Astrocyte of the cerebellum (primary cell): ENCODE measurements around the gene INTS6L.
"Not testable (repeated sequence)": the region's sequence is repeated elsewhere in the genome, so short reads cannot be mapped to it uniquely, and the experiment has no call there.

Source experiments
- DNase-seq: peaks from one replicate; pipeline ENCODE4 v3.0.0-alpha.2; 2011; ENCODE audit warnings: low read depth
- H3K4me3 ChIP-seq: 2 replicates; pipeline ENCODE4 v1.5.1; 2011; ENCODE audit warnings: mild to moderate bottlenecking, low read depth, low read length, moderate library complexity
- in situ Hi-C: cut with HindIII; loops from 2 replicates; pipeline ENCODE4 v1.10.0; 2017; ENCODE audit warnings: low sequenced_read_pairs
- TF ChIP-seq, protein P1 (sequence below): IDR thresholded peaks from 2 replicates; pipeline ENCODE4 v1.5.1; 2012; ENCODE audit warnings: low read length, low read depth, moderate library complexity, mild to moderate bottlenecking; ENCODE audit errors: missing control alignments

The INTS6L gene

DNA sequence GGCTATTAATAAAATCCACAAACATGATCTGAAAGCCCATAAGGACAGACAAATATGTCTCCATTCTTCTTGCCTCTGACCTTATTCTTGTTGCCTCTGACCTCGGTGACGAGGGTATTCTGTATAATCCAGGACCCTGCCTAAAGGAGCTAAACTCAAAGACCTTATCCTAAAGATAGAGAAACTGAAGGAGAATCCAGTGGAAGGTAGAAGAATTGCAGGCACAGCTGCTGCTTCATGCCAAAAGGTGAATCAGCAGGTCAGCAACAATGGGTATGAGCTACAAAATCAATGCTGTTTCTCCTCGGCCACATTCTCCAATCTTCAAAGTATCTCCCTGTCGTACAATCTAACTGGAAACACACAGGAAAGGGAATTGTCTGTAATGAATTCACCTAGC is 71.4 kb downstream of the INTS6L start:
- in situ Hi-C loops = no loop called here
- DNase-seq = no peak
- H3K4me3 ChIP-seq = no peak overlapping the region
- TF ChIP-seq, protein P1, sequence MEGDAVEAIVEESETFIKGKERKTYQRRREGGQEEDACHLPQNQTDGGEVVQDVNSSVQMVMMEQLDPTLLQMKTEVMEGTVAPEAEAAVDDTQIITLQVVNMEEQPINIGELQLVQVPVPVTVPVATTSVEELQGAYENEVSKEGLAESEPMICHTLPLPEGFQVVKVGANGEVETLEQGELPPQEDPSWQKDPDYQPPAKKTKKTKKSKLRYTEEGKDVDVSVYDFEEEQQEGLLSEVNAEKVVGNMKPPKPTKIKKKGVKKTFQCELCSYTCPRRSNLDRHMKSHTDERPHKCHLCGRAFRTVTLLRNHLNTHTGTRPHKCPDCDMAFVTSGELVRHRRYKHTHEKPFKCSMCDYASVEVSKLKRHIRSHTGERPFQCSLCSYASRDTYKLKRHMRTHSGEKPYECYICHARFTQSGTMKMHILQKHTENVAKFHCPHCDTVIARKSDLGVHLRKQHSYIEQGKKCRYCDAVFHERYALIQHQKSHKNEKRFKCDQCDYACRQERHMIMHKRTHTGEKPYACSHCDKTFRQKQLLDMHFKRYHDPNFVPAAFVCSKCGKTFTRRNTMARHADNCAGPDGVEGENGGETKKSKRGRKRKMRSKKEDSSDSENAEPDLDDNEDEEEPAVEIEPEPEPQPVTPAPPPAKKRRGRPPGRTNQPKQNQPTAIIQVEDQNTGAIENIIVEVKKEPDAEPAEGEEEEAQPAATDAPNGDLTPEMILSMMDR = no peak

DNA sequence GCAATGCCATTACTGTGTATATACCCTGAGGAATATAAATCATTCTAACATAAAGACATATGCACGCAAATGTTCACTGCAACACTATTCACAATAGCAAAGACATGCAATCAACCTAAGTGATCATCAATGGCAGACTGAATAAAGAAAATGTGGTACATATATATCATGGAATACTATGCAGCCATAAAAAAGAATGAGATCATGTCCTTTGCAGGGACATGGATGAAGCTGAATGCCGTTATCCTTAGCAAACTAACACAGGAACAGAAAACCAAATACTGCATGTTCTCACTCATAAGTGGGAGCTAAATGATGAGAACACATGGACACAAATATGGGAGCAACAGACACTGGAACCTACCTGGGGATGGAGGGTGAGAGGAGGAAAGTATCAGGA is 73.6 kb downstream of the INTS6L start:
- DNase-seq, H3K4me3 ChIP-seq, in situ Hi-C loops: not testable (repeated sequence)

DNA sequence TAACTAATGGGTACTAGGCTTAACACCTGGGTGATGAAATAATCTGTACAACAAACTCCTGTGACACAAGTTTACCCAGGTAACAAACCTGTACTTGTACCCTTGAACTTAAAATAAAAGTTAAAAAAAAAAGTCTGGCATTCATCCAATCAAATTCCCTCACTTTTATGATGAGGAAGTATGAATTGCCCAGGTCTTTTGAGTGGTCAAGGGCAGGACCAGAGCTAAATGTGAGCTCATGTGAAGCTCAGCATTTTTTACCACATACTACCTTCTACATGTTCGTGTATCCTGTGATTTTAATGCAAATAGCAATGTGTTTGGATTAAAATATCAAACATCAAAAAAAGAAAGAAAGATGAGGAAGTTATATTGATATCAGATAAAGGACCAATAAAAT is 74.0 kb downstream of the INTS6L start:
- in situ Hi-C loops, H3K4me3 ChIP-seq, DNase-seq: not testable (repeated sequence)

DNA sequence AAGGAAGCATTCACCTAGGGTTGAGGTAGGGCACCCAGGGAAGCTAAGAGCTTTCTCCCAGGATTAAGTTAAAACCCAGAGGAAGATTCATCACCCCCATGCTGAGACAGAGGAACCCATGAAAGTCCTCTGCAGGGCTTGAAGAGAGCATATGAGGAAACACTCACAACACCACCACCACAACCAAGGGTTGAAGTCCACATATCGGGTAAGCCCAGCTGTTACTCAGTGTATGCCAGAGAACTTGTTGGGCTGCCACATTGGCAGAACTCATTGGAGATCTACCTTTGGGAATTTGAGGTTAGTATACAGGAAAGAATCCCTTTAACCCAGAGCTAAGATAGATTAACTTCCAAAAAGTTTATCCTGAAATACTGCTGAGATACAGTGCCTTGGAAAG is 75.1 kb downstream of the INTS6L start:
- no peak for DNase-seq
- TF ChIP-seq, protein P1 = no peak
- no peak overlapping the region for H3K4me3 ChIP-seq
- in situ Hi-C loops = no loop called here

DNA sequence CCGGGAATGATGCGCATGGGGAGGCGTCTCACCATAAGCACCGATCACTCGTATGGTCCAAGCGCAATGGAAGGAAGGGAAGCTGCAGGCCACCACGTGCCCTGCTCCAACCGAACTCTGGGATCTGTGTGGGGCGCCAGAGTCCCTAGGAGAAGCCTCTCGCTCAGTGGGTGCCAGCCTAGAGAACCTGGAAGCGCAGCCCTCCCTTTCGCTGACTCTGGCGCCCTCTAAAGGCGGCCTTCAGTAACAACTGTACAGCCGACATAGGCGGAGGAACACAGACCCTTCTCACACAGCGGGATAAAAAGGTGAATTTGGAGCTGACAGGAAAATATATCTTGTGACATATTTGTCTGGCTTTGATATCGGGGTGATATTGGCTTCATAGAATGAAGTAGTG is 76.0 kb downstream of the INTS6L start:
- TF ChIP-seq, protein P1 = peak; percentile 40
- in situ Hi-C loops = no loop called here
- no peak for DNase-seq
- H3K4me3 ChIP-seq = no peak overlapping the region

DNA sequence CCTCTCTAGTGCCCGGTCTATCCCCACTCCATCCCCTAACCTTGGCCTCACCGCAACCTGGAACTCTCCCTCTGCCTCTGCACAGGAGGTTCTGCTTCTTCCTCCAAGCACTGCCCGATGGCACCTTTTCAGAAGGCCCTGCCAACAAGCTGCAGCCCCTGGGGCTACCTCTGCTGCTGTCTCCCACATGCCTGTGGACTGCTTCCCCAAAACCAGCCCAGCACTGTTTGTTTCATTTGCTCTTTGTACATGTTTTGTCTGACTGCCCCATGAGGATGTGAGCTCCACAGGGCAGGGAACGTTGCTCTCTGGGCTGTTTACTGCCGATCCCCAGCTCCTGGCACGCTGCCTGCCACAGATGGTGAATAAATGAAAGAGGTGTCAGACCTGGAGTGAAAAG is 85.4 kb downstream of the INTS6L start:
- DNase-seq = no peak
- in situ Hi-C loops = no loop called here
- TF ChIP-seq, protein P1 = no peak
- no peak overlapping the region for H3K4me3 ChIP-seq

DNA sequence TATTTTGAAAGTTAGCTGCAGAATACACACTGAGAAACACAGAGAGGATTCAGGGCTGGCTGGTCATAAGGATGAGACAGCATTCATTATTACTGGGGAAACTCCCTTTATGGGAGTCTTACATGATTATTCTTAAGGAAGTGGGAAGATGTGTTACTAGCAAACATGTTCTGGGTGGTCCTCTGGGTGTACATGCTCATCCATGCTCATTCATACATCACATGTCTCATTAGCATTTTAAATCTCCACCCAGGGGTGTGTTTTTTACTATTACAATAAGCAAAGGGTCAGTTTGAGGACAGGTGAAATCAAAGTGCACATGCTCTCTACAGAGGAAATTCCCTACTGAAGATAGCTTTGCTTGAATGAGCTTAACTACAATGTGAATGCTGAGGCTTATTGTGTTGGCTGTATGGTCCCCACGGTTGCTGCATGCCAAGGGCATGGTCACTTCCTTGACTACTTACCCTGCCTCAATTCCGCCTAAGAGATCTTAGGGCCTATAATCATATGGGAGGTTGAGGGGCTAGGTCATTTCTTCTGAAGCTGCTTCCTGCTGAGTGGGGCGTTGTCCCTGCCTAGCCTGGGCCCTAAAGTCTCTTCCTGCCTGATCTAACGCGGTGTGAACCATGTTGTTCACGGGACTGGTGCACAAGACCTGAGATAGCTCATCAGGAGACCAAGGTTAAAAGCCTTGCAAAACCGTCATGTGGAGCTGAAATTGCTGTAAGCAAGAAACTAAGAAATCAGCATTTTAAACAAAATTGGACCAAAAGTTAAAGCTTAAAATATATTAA is 104.1 kb downstream of the INTS6L start:
- H3K4me3 ChIP-seq, in situ Hi-C loops, DNase-seq: not testable (repeated sequence)

DNA sequence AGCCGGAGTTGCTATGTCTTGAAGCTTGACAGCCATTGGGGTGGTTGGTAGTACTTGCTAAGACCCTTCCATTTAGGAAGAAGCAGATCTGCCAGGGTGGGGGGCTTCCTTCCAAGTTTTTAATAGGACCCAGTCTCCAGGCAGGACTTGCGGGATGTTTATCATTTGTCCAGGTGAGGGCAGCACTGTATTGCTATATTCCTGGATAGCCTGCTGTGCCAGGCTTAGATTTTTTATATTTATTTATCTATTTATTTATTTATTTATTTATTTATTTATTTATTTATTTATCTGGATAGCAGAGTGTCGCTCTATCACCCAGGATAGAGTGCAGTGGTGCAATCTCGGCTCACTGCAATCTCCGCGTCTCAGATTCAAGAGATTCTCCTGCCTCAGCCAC is 105.5 kb downstream of the INTS6L start:
- H3K4me3 ChIP-seq = no peak overlapping the region
- in situ Hi-C loops = no loop called here
- TF ChIP-seq, protein P1 = no peak
- no peak for DNase-seq
